HG03064 (cell line): ENCODE measurements around the gene ATG7.

Source experiments
- ATAC-seq: cut with Tn5 transposase; IDR thresholded peaks from one replicate; pipeline ENCODE4 v1.9.1; 2021; ENCODE audit warnings: low read depth; ENCODE audit not compliant: unreplicated experiment

The ATG7 gene

DNA sequence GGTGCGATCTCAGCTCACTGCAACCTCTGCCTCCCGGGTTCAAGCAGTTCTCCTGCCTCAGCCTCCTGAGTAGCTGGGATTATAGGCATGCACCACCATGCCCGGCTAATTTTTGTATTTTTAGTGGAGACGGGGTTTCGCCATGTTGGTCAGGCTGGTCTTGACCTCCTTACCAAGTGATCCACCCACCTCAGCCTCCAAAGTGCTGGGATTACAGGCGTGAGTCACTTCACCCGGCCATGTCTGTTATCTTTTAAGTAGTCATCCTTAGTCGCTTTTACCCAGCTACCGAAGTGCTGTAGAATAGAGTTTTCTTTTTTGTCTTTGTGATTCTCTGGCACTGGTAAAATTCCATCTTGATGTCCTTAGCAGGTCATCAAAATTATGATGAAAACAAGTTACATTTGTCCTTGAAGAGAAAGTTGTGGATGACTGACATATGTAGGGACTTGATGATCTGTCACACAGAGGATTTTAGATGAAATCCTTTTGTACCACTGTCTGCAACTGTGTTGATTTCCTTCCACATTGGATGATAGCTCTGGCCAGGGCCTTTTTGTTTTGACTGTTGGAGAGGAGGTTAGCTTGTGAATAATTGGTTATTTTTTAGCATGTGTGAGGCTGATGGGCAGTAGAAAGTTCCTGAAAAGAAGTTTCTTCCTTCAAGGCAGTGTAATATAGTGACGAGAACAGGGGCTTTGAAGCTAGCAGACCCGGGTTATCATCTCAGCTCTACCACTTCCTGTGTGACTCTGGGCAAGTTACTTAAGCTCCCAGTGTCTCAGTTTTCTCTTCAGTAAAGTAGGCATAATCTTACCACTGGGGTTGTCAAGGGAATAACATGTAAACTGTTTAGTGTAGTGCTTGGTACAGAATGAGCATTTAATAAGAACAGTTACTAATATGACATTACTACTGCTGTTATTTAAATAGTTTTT, 18.8 kb downstream of the ATG7 start:
- ATAC-seq, result no peak

DNA sequence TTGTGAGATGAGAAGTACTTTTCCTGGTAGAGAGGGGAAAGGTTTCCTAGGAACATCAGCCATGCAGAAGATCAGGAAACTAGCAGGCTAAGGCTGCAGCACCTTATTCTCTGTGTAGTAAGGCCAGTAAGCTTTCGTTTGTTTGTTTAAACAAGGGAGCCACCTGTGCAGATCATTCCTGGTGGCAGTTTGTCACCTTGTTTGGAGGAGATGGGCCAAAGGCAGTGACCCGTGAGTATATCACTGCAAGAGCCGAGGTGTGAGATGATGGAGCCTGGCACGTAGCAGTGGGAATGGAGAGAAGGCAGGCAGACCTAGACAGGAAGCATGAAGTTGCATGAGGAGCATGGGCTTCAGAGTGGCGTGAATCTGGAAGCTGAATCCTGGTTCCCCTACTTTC, 19.6 kb downstream of the ATG7 start:
- no peak for ATAC-seq

GRCh38 chr3:11297126-11297525, 24.9 kb downstream of the ATG7 start:
- no peak for ATAC-seq

DNA sequence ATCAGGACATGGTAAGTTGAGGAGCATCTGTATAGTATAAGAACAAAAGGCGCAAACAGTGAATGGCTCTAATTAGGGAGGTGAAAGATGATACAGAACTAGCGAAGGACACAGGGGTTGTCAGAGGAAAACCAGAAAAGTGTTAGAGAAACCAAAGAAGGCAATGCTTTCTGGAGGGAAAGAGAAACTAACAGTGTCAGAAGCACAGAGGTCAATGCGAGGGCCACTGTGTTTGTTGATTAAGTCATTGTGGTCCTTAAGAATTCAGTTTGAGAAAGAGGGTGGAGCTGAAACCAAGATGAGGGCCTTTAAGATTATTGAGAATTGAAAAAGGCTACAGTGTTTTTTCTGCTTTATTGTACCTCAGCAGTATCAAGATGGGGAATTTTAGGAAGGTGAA, 28.8 kb downstream of the ATG7 start:
- peak; percentile 89 for ATAC-seq

DNA sequence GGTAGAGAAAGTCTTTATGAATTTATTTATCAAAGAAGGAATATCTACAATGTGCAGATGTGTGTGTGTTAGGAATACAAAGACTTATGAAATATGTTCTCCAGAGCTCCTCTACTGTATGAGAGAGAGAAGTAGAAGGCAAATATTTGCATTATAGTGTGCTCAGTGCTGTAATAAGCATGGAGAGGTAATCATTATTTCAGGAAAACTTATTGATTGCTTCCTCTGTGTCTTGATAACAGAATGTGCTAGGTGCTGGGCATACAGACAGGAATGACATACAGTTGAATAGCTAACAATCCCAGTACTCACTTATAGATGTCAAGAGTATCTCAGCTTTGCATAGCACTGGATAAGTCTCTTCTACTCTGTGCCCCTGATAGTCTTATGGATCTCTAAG, 30.2 kb downstream of the ATG7 start:
- no peak for ATAC-seq

DNA sequence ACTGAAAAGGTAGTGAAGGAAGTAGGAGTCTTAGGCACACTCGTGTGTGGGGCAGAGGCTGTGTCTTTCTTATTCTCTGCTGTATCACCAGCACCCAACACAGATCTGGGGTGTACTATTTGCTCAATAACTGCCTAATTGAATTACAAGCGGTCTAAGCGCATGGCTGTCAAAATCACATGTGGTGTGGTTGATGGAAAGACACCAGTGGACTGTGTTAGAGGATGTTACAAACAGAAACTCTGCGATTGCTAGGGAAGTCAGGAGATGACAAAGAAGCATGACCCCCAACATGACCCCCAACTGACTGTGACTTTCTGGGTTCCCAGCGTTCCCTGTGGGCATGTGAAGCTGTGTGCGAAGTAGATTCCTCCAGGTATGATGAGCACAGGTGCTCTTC, 32.0 kb downstream of the ATG7 start:
- ATAC-seq, result no peak

DNA sequence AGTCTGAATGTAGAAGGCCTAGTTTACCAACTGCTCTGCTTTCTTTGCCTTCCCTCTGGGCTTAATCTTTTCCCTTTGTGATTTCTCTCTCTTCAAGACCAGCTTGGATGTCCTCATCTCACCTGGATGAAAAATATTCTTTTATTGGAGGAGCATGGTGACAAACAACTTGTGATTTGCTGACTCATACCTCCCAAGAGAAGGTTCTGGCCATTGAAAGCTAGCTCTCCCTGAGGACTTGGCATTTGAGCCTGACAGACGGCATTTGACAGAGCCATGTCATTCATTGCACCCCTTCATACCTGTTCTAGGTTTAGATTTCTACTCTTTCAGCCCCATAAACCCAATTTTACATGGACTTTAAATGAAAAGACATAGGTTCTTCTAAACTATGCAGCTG, 33.3 kb downstream of the ATG7 start:
- ATAC-seq, result no peak

DNA sequence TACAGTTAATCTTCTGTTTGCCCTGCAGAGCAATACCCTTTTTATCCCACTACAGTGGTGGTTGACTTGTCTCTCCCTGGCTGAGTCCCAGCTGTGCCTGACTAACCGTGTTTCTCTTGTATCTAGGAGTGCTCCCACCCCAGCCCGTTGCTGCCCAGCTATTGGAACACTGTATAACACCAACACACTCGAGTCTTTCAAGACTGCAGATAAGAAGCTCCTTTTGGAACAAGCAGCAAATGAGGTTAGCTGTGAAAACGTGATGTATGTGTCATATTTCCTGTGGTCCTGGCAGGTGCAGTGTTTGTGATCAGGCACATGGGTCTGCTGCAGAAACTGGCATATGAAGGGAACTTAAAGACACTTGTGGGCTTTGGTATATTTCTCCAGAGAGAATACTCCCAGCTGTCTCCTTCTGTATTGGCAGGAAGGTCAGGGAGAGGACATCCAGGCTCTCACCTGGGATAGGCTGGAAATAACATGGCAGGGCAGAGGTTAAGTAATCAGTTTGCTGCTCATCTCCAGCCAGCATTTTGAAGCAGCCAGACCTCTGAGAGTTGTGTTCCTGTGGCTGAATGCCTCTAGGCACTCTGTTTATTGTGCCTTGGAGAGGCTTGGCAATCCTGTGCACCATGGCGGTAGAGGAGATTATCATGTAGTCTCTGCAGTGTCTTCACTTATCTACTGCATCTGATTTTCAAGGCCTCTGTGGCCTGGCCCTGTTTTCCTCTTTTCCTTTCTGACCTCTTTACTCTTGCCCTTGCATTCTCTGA, 34.8 kb downstream of the ATG7 start:
- peak; percentile 63 for ATAC-seq

GRCh38 chr3:11307830-11308432, 35.7 kb downstream of the ATG7 start:
- no peak for ATAC-seq

DNA sequence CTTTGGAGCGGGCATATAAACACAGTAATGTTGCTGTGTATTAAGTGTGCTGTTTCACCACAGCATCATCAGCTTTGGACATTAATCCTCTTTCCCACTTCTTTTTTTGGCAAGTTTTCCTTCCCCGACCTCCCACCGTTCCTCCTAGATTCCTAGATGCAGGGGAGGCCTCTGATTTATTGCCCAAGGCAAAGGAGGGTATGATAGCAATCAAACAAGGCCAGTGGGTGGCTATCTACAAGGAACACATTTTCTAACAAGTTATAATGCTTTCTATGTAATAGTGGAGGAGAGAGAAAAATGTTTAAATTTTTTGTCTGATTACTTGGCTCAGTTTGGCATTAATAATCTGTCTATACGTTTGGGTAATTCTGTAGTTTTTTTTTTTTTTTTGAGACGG, 38.1 kb downstream of the ATG7 start:
- ATAC-seq, result no peak

- no peak for ATAC-seq
These were observed 40.0 kb downstream of the ATG7 start for GRCh38 chr3:11312166-11312565.

DNA sequence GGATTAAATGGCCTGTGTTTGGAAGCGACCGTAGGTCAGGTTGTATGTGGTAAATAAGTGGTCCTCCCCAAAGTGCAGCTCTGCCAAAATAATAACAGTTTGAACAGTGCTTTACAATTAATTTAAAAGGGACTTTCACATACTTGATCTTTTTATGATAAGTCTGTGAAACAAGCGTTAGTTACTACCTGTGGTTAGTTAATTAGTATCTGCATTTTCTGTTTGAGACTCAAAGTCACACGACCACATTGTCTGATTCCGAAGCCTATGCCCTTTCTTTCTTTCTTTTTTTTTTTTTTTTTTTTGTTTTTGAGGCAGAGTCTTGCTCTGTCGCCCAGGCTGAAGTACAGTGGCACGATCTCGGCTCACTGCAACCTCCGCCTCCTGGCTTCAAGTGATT, 45.1 kb downstream of the ATG7 start:
- ATAC-seq, result no peak

GRCh38 chr3:11322931-11323330, 50.7 kb downstream of the ATG7 start:
- no peak for ATAC-seq

GRCh38 chr3:11323813-11324212, 51.6 kb downstream of the ATG7 start:
- ATAC-seq, result no peak

DNA sequence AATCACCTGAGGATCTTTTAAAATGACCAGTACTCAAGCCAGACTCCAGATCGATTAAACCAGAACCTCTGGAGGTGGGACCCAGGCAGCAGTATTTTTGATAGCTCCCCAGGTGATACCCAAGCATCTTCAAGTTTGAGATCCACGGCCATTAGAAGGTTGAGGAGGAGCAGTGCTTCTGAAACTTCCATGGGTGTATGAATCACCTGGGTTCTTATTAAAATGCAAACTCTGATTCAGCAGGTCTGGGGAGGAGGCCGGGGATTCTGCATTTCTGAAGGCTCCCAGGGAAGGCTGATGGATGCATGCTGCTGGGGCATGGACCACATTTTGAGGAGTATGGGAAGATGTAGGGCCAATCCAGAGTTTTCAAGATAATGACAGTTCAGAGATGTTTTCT, 55.4 kb downstream of the ATG7 start:
- ATAC-seq, result no peak

- ATAC-seq, result no peak
These were observed 56.2 kb downstream of the ATG7 start for GRCh38 chr3:11328196-11328945.

DNA sequence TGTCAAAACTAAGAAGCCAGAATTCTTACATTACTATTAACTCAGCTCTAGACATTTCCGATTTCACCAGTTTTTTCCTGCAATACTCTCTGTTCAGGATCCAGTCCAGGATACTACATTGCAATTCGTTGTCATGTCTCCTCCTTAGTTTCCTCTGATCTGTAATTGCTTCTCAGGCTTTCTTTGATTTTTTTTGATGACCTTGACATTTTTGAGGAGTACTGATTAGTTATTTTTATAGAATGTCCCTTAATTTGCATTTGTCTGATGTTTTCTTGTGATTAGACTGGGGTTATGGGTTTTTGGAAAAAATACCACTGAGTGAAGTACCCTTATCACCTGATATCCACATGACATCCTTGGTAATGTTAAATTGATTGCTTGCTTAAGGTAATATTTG, 57.6 kb downstream of the ATG7 start:
- ATAC-seq, result no peak

- ATAC-seq, result no peak
These were observed 58.9 kb downstream of the ATG7 start for GRCh38 chr3:11331101-11331500.

DNA sequence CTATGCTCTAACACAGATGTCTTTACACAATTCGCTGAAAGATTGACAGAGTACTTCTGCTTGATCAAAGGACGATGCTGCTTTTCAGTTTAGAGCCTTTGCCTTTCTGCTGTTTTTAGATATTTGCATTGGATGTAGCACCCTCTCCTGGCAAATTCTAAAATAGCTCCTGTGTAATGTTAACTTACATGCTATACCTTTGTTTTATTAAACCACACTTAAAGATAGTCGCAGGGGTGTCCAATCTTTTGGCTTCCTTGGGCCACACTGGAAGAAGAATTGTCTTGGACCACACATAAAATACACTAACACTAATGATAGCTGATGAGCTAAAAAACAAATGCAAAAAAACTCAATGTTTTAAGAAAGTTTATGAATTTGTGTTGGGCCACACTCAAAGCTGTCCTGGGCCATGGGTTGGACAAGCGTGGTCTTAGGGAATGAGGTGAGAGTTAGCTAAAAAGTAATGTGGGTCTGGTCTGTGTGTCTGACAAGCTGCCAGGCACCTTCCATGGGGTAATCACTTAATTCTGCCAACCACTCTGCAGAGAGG, 62.9 kb downstream of the ATG7 start:
- ATAC-seq, result no peak

- no peak for ATAC-seq
These were observed 67.3 kb downstream of the ATG7 start for GRCh38 chr3:11339541-11339940.
